Right lobe of liver (tissue), 4 donors: ENCODE measurements around the gene C1GALT1.

ENCODE experiments used
- POLR2A ChIP-seq: fragments of 450-650 bp; IDR thresholded peaks from one replicate; pipeline ENCODE4 v1.6.1; 2017; ENCODE audit warnings: antibody characterized with exemption, mild to moderate bottlenecking
- TF ChIP-seq, protein P1 (sequence below), 4 donors: fragments of 200-600 bp in 3 of 4; fragments of 450-650 bp in 1 of 4; IDR thresholded peaks; one replicate each; pipeline versions ENCODE4 v1.5.1 to v1.8.0; 2016 to 2022; ENCODE audit warnings: antibody characterized with exemption in 4 of 4, mild to moderate bottlenecking in 2 of 4
- donor health status: DM: no; HTN: no; CAD: no.
- donor health status: DM: no; HTN: no; CAD: no.
- donor health status: DM: no; HTN: yes; CAD: no.

DNA sequence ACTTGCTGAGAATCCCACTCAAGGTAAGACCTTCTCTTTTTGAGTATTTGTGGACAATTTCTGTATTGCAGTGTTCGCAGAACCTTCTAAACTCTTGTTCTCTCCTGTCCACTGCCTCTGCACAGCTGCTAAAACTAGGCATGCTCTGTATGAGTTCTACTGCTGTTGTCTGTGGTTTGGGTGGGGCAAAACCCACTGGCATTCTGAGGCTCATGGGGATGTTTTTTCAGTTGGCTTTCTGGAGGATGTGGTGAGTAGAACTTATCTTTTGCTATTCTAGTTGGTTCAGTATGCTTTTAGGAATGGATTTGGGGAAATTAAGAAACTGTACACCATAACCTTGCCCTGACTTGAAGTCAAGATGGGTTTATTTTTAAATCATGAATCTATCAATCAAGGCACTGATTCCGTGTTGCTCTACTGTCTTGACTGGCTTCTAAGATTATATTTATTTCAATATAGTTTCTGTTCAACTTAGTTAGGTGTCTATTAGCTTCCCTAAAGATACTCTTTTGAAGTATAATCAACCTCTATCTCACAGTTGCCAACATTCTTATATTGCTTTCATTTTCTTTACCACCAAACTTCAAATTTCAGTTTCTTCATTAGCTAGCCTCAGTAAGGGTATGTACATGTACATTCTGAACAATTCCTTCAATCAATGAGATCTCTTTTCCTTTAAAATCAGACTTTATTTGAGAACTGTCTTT lies 25.0 kb upstream of the C1GALT1 start:
- TF ChIP-seq, protein P1, sequence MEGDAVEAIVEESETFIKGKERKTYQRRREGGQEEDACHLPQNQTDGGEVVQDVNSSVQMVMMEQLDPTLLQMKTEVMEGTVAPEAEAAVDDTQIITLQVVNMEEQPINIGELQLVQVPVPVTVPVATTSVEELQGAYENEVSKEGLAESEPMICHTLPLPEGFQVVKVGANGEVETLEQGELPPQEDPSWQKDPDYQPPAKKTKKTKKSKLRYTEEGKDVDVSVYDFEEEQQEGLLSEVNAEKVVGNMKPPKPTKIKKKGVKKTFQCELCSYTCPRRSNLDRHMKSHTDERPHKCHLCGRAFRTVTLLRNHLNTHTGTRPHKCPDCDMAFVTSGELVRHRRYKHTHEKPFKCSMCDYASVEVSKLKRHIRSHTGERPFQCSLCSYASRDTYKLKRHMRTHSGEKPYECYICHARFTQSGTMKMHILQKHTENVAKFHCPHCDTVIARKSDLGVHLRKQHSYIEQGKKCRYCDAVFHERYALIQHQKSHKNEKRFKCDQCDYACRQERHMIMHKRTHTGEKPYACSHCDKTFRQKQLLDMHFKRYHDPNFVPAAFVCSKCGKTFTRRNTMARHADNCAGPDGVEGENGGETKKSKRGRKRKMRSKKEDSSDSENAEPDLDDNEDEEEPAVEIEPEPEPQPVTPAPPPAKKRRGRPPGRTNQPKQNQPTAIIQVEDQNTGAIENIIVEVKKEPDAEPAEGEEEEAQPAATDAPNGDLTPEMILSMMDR (IDR thresholded peaks at IDR 0.05), result no peak
- no peak for TF ChIP-seq POLR2A
